Measurements from ENCODE around the gene APEH. TPM values are rescaled to one million over a fixed set of nuclear protein-coding genes. Genes with fewer than 3 reads are reported as not detected.

The APEH gene
- total RNA-seq, 2 donors from 2014 or later: 151 to 278 TPM

- Histone ChIP-seq H3K4me3 (no peak overlapping the region), H3K9me3 (no peaks in the 10 kb centered on the region), H3K4me1 (no peaks in the 10 kb centered on the region), H3K36me3 (no peaks in the 10 kb centered on the region), H3K27ac (no peak overlapping the region), H3K27me3 (no peaks in the 10 kb centered on the region), H3K9ac (ENCODE audit: low read depth in 2 of 2, low read length in 2 of 2) (no peak overlapping the region)
- TF ChIP-seq, protein P1, sequence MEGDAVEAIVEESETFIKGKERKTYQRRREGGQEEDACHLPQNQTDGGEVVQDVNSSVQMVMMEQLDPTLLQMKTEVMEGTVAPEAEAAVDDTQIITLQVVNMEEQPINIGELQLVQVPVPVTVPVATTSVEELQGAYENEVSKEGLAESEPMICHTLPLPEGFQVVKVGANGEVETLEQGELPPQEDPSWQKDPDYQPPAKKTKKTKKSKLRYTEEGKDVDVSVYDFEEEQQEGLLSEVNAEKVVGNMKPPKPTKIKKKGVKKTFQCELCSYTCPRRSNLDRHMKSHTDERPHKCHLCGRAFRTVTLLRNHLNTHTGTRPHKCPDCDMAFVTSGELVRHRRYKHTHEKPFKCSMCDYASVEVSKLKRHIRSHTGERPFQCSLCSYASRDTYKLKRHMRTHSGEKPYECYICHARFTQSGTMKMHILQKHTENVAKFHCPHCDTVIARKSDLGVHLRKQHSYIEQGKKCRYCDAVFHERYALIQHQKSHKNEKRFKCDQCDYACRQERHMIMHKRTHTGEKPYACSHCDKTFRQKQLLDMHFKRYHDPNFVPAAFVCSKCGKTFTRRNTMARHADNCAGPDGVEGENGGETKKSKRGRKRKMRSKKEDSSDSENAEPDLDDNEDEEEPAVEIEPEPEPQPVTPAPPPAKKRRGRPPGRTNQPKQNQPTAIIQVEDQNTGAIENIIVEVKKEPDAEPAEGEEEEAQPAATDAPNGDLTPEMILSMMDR (IDR thresholded peaks at IDR 0.05): no peak
- intact Hi-C loops (cut with DNase I): no loop called here
- no peak for DNase-seq
Measured at GRCh38 chr3:49667701-49668413, 6.3 kb upstream of the APEH start.

DNA sequence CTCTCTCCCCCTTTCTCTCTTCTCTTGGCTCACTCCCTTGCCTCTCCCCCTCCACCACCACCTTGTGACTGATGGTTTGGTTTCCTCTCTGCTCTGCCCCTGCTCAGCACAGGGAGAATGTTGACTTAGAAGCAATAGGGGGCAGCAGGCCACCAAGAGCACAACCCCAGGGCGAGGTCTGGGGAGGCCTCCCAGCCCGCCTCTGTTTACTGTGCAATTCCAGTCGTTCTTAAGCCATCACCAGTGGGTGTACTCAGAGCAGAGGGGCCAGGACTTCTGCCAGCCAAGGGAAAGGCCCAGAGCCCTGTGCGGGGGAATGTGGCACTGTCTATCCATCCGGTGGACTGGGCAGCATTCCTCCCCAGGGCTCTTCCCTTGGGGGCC is 5.7 kb upstream of the APEH start:
- Histone ChIP-seq H3K27ac (no peak overlapping the region), H3K4me1 (no peaks in the 10 kb centered on the region), H3K4me3 (no peak overlapping the region), H3K9me3 (no peaks in the 10 kb centered on the region), H3K36me3 (no peaks in the 10 kb centered on the region), H3K27me3 (no peaks in the 10 kb centered on the region), H3K9ac (ENCODE audit: low read depth in 2 of 2, low read length in 2 of 2) (no peak overlapping the region)
- DNase-seq: no peak
- TF ChIP-seq, protein P1 (IDR thresholded peaks at IDR 0.05): no peak
- intact Hi-C loops (cut with DNase I): no loop called here

- intact Hi-C loops (cut with DNase I): no loop called here
- DNase-seq: no peak
- Histone ChIP-seq H3K9me3 (no peaks in the 10 kb centered on the region), H3K36me3 (no peaks in the 10 kb centered on the region), H3K9ac (ENCODE audit: low read depth in 2 of 2, low read length in 2 of 2) (no peak overlapping the region), H3K4me3 (no peak overlapping the region), H3K27ac (no peak overlapping the region), H3K27me3 (no peaks in the 10 kb centered on the region), H3K4me1 (no peaks in the 10 kb centered on the region)
- TF ChIP-seq, protein P1 (IDR thresholded peaks at IDR 0.05): no peak
Measured at GRCh38 chr3:49668861-49669260, 5.3 kb upstream of the APEH start.

- intact Hi-C loops (cut with DNase I): no loop called here
- H3K4me1 ChIP-seq: no peaks in the 10 kb centered on the region
- no peaks in the 10 kb centered on the region for H3K9me3 ChIP-seq
- H3K9ac ChIP-seq (ENCODE audit: low read depth in 2 of 2, low read length in 2 of 2): no peak overlapping the region
- no peak overlapping the region for H3K4me3 ChIP-seq
- TF ChIP-seq, protein P1 (IDR thresholded peaks at IDR 0.05): no peak
- no peaks in the 10 kb centered on the region for H3K36me3 ChIP-seq
- H3K27ac ChIP-seq: no peak overlapping the region
- H3K27me3 ChIP-seq: no peaks in the 10 kb centered on the region
- DNase-seq: no peak
Measured at GRCh38 chr3:49669352-49669751, 4.8 kb upstream of the APEH start.

DNA sequence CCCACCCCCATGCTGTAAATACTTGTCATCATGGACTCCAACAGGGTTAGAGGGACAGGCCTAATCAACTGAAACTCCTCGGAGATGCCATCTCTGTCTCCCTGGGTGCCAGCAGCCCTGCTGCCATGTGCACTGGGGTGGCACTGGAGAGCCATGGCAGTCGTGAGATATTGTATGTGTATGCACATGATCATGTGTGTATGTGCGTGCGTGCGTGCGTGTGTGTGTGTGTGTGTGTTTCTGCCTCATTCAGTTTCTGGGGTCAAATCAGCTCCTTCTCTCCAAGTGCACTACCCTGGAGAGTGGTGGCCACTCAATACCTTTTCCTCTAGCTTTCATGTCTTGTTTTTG is 3.2 kb upstream of the APEH start:
- Histone ChIP-seq H3K4me1 (no peaks in the 10 kb centered on the region), H3K9ac (ENCODE audit: low read depth in 2 of 2, low read length in 2 of 2) (no peak overlapping the region), H3K36me3 (no peaks in the 10 kb centered on the region), H3K27ac (no peak overlapping the region), H3K27me3 (no peaks in the 10 kb centered on the region), H3K9me3 (no peaks in the 10 kb centered on the region), H3K4me3 (no peak overlapping the region)
- intact Hi-C loops (cut with DNase I): loop anchor here (2.0 kb wide), 1 partner anchor 132 kb away; no protein-coding TSS in a partner anchor
- no peak for DNase-seq
- TF ChIP-seq, protein P1 (IDR thresholded peaks at IDR 0.05): no peak
